ENCODE measurements around the gene ARHGAP22.
"Not testable (repeated sequence)": the region's sequence is repeated elsewhere in the genome, so short reads cannot be mapped to it uniquely, and the experiment has no call there.

The ARHGAP22 gene

GRCh38 chr10:48430402-48430993 lies 174.4 kb downstream of the ARHGAP22 start:
- no peak for DNase-seq (ENCODE audit: low read depth in 2 of 2)
- H3K4me3 ChIP-seq (replicated peaks in 1 of 2; ENCODE audit: low read depth in 2 of 2, low read length in 2 of 2): no peak overlapping the region
- TF ChIP-seq CTCF (IDR thresholded peaks at IDR 0.05; ENCODE audit: low read depth, low read length): no peak

- no peak for TF ChIP-seq CTCF (IDR thresholded peaks at IDR 0.05; ENCODE audit: low read depth, low read length)
- H3K4me3 ChIP-seq (replicated peaks in 1 of 2; ENCODE audit: low read depth in 2 of 2, low read length in 2 of 2): no peak overlapping the region
- DNase-seq (ENCODE audit: low read depth in 2 of 2): no peak
Measured at GRCh38 chr10:48429309-48429708, 175.6 kb downstream of the ARHGAP22 start.

GRCh38 chr10:48428896-48429295 lies 176.0 kb downstream of the ARHGAP22 start:
- DNase-seq (ENCODE audit: low read depth in 2 of 2): no peak
- no peak for TF ChIP-seq CTCF (IDR thresholded peaks at IDR 0.05; ENCODE audit: low read depth, low read length)
- H3K4me3 ChIP-seq (replicated peaks in 1 of 2; ENCODE audit: low read depth in 2 of 2, low read length in 2 of 2): no peak overlapping the region

- TF ChIP-seq CTCF (IDR thresholded peaks at IDR 0.05; ENCODE audit: low read depth, low read length): no peak
- DNase-seq (ENCODE audit: low read depth in 2 of 2): no peak
- H3K4me3 ChIP-seq (replicated peaks in 1 of 2; ENCODE audit: low read depth in 2 of 2, low read length in 2 of 2): no peak overlapping the region
Measured at GRCh38 chr10:48423884-48424283, 181.0 kb downstream of the ARHGAP22 start.

- not testable (repeated sequence) for DNase-seq (ENCODE audit: low read depth in 2 of 2); H3K4me3 ChIP-seq (replicated peaks in 1 of 2; ENCODE audit: low read depth in 2 of 2, low read length in 2 of 2)
Measured at GRCh38 chr10:48421862-48422261, 183.0 kb downstream of the ARHGAP22 start.

GRCh38 chr10:48419714-48420113 lies 185.2 kb downstream of the ARHGAP22 start:
- TF ChIP-seq CTCF (IDR thresholded peaks at IDR 0.05; ENCODE audit: low read depth, low read length): no peak
- no peak for DNase-seq (ENCODE audit: low read depth in 2 of 2)
- H3K4me3 ChIP-seq (replicated peaks in 1 of 2; ENCODE audit: low read depth in 2 of 2, low read length in 2 of 2): no peak overlapping the region

GRCh38 chr10:48418189-48418788 lies 186.6 kb downstream of the ARHGAP22 start:
- no peak for DNase-seq (ENCODE audit: low read depth in 2 of 2)
- no peak overlapping the region for H3K4me3 ChIP-seq (replicated peaks in 1 of 2; ENCODE audit: low read depth in 2 of 2, low read length in 2 of 2)
- no peak for TF ChIP-seq CTCF (IDR thresholded peaks at IDR 0.05; ENCODE audit: low read depth, low read length)
